Pancreas (tissue), 10 donors: ENCODE results near the gene AOC2. TPM values are rescaled to one million over a fixed set of nuclear protein-coding genes. Genes with fewer than 3 reads are reported as not detected.
A peak's percentile ranks its signal among the peaks of the same experiment; 100 is the strongest.
"Not testable (repeated sequence)": the region's sequence is repeated elsewhere in the genome, so short reads cannot be mapped to it uniquely, and the experiment has no call there.

Experiments
- ATAC-seq, 4 donors: fragments of 200-7000 bp; cut with Tn5 transposase; one replicate each; pipeline versions ENCODE4 v1.8.0 to v1.9.1; 2020; ENCODE audit warnings: mild to moderate bottlenecking in 4 of 4, moderate library complexity in 4 of 4
- DNase-seq, 6 donors: peaks; one replicate each; pipeline ENCODE4 v3.0.0-alpha.2; 2020
- FAIRE-seq: peaks from 2 replicates; lab custom pipeline; 2012; peaks lifted over from hg19 to GRCh38; lab: Jason Lieb, UNC
- H3K27ac ChIP-seq, 4 donors: fragments of 200-600 bp; sonication (generic); 1 replicate in 3 of 4; 2 replicates in 1 of 4; pipeline versions ENCODE4 v1.5.0 to v1.8.0; 2020
- H3K27me3 ChIP-seq, 4 donors: fragments of 200-600 bp; one replicate each; pipeline ENCODE4 v1.8.0; 2021
- H3K36me3 ChIP-seq, 3 donors: fragments of 200-600 bp; sonication (generic) in 1 of 3; one replicate each; pipeline versions ENCODE4 v1.5.0 to v1.8.0; 2020 to 2021
- H3K4me1 ChIP-seq, 3 donors: fragments of 200-600 bp; one replicate each; pipeline ENCODE4 v1.8.0; 2021
- H3K4me3 ChIP-seq, 4 donors: fragments of 200-600 bp; sonication (generic) in 2 of 4; one replicate each; pipeline versions ENCODE4 v1.5.0 to v1.8.0; 2020 to 2021
- H3K9me3 ChIP-seq, 4 donors: fragments of 200-600 bp; one replicate each; pipeline ENCODE4 v1.8.0; 2021
- CTCF ChIP-seq, 4 donors: fragments of 200-600 bp; sonication (generic) in 3 of 4; IDR thresholded peaks; one replicate each; pipeline versions ENCODE4 v1.5.0 to v1.8.0; 2021; ENCODE audit warnings: antibody characterized with exemption in 4 of 4
- WGBS, 2 donors: extraction: QIAGEN DNeasy Blood & Tissue Kit; methylation state at CpG; one replicate each; pipeline ENCODE4 v1.1.7; 2013; 5-methylcytosine and 5-hydroxymethylcytosine counted together
- intact Hi-C, 3 donors: fragments of 100-400 bp; cut with DNase I; formaldehyde crosslinking; loops; one replicate each; pipeline versions ENCODE4 v1.11.1 to v1.14.2; 2022
- polyA plus RNA-seq, 2 donors: library from polyadenylated mRNA; stranded (reverse); fragments of 200-250 nt; gene quantifications; one replicate each; pipeline ENCODE4 v1.2.3, GENCODE V29; 2013
- total RNA-seq, 6 donors: library from RNA; stranded (reverse); fragmentation: NEBNext Ultra II Directional in 4 of 6; extraction: Animal tissue kit (Norgen Biotek cat#: 25700) in 4 of 6; gene quantifications; one replicate each; pipeline versions ENCODE4 v1.2.1 to v1.2.4, GENCODE V29; 2021 to 2023
- donor health status: healthy with polysubstance abuse.
- donor health status: DM: no; HTN: no; CAD: no; lungs with moderate emphysema.
- donor health status: DM: no; HTN: no; CAD: no.
- donor health status: control.
- donor health status: control.
- donor health status: Bipolar disorder and iron deficiency.
- donor health status: DM: yes; HTN: yes; CAD: no.
- donor health status: DM: no; HTN: no; CAD: no.
- donor health status: DM: no; HTN: no; CAD: no.
- donor health status: DM: yes; HTN: yes; CAD: no.

The AOC2 gene
- total and polyA plus RNA-seq, 8 donors, result 0.37 to 1.7 (median 0.63) TPM

- TF ChIP-seq CTCF (IDR thresholded peaks at IDR 0.05), result no peak
- DNase-seq (no peak), ATAC-seq (no peak), FAIRE-seq (no peak)
- Histone ChIP-seq H3K4me1 (no peaks in the 10 kb centered on the region), H3K9me3 (no peaks in the 10 kb centered on the region), H3K27ac (no peak overlapping the region), H3K27me3 (no peaks in the 10 kb centered on the region), H3K36me3 (no peaks in the 10 kb centered on the region), H3K4me3 (no peak overlapping the region)
- WGBS, 2 donors, result 87 to 91% methylated on average over 8 of the region's 8 CpGs
- intact Hi-C loops, result no loop called here
Observed at GRCh38 chr17:42882166-42882565, 37.8 kb downstream of the AOC2 start.

GRCh38 chr17:42883802-42884558 is 39.6 kb downstream of the AOC2 start:
- no peak overlapping the region for H3K4me3 ChIP-seq
- H3K4me1 ChIP-seq, result no peaks in the 10 kb centered on the region
- no peak for DNase-seq
- intact Hi-C loops, result no loop called here
- no peaks in the 10 kb centered on the region for H3K9me3 ChIP-seq
- no peak for FAIRE-seq
- TF ChIP-seq CTCF (IDR thresholded peaks at IDR 0.05), result no peak
- no peaks in the 10 kb centered on the region for H3K27me3 ChIP-seq
- H3K36me3 ChIP-seq, result no peaks in the 10 kb centered on the region
- WGBS, 2 donors, result 65 to 70% methylated on average over 7 of the region's 7 CpGs
- no peak overlapping the region for H3K27ac ChIP-seq
- peak in 1 of 4 donors; percentile 41 for ATAC-seq

GRCh38 chr17:42885806-42886205 is 41.4 kb downstream of the AOC2 start:
- FAIRE-seq, H3K27me3 ChIP-seq, H3K4me3 ChIP-seq, H3K9me3 ChIP-seq, H3K4me1 ChIP-seq, DNase-seq, intact Hi-C loops, H3K36me3 ChIP-seq, ATAC-seq, H3K27ac ChIP-seq: not testable (repeated sequence)
- WGBS, 2 donors, result 95 to 100% methylated on average over 3 of the region's 3 CpGs

GRCh38 chr17:42886283-42887176 is 42.1 kb downstream of the AOC2 start:
- FAIRE-seq (no peak), ATAC-seq (peak in 3 of 4 donors; percentile 17 to 37 (median 27)), DNase-seq (no peak)
- Histone ChIP-seq H3K27me3 (no peaks in the 10 kb centered on the region), H3K4me3 (no peak overlapping the region), H3K4me1 (peaks cover 0 to 3% (median 0%) of the 10 kb centered on the region in 3 donors), H3K27ac (no peak overlapping the region), H3K36me3 (no peaks in the 10 kb centered on the region), H3K9me3 (no peaks in the 10 kb centered on the region)
- intact Hi-C loops, result no loop called here
- WGBS, 2 donors, result 51 to 55% methylated on average over 15 of the region's 15 CpGs
- no peak for TF ChIP-seq CTCF (IDR thresholded peaks at IDR 0.05)

- H3K4me1 ChIP-seq, result peaks cover 15 to 32% (median 22%) of the 10 kb centered on the region in 3 donors
- H3K27ac ChIP-seq, result no peak overlapping the region
- no peak overlapping the region for H3K4me3 ChIP-seq
- TF ChIP-seq CTCF (IDR thresholded peaks at IDR 0.05), result no peak
- intact Hi-C loops, result no loop called here
- DNase-seq (no peak), FAIRE-seq (no peak), ATAC-seq (no peak)
- WGBS, 2 donors, result 84% methylated on average over 7 of the region's 7 CpGs
- H3K9me3 ChIP-seq, result no peaks in the 10 kb centered on the region
- no peaks in the 10 kb centered on the region for H3K27me3 ChIP-seq
- H3K36me3 ChIP-seq, result no peaks in the 10 kb centered on the region
Observed at GRCh38 chr17:42889809-42890208, 45.4 kb downstream of the AOC2 start.
